Lower leg skin (tissue), 3 donors: Measurements from ENCODE around the gene ADAMTS10.

Source experiments
- CTCF ChIP-seq, 3 donors: fragments of 450-650 bp; IDR thresholded peaks; one replicate each; pipeline ENCODE4 v1.5.1; 2016; ENCODE audit warnings: antibody characterized with exemption in 3 of 3, mild to moderate bottlenecking in 3 of 3, moderate library complexity in 2 of 3
- POLR2A ChIP-seq, 2 donors: fragments of 450-650 bp; IDR thresholded peaks; one replicate each; pipeline ENCODE4 v1.6.1; 2016 to 2017; ENCODE audit warnings: antibody characterized with exemption in 2 of 2, mild to moderate bottlenecking in 1 of 2, moderate library complexity in 1 of 2

DNA sequence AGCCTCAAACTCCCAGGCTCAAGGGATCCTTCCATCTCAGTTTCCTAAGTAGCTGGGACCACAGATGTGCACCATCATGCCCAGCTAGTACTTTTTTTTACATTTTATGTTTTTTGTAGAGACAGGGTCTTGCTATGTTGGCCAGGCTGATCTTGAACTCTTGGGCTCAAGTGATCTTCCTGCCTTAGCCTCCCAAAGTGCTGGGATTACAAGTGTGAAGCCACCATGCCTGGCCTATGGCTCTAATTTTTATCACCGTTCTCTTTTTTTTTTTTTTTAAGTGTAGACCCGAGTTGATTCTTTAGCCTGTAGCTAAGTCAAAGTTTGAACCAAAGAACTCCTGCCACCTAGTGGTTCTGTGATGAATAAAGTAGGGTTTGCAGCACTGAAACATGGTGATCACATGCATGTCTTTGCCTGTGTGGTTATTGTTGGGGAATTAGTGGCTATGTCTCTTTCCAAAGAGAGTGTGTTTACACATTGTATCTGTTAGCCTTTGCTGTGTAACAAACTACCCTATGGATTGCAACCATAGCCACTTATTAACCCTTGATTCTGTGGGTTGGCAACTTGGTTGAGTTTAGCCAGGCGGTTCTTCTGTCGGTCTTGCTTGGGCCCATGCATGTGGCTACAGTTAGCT, 31.5 kb upstream of the ADAMTS10 start:
- no peak for TF ChIP-seq CTCF (IDR thresholded peaks at IDR 0.05)
- no peak for TF ChIP-seq POLR2A (IDR thresholded peaks at IDR 0.05)
